Smooth muscle cell (in vitro differentiated cells): ENCODE results near the gene RUSC2. TPM values are rescaled to one million over a fixed set of nuclear protein-coding genes. Genes with fewer than 3 reads are reported as not detected.
A peak's percentile ranks its signal among the peaks of the same experiment; 100 is the strongest.

Experiments used
- DNase-seq: peaks from one replicate; lab custom pipeline; 2025; ENCODE audit not compliant: unreplicated experiment; lab: John Stamatoyannopoulos, UW
- H2AFZ ChIP-seq: fragments of 200-600 bp; sonication (generic); 2 replicates; pipeline ENCODE4 v1.6.0; 2016; ENCODE audit warnings: antibody characterized with exemption, low read depth, mild to moderate bottlenecking
- H3F3A ChIP-seq: fragments of 200-600 bp; sonication (generic); 2 replicates; pipeline ENCODE4 v1.6.0; 2017; ENCODE audit warnings: antibody characterized with exemption, low read depth
- H3K27ac ChIP-seq: fragments of 200-600 bp; sonication (generic); 2 replicates; pipeline ENCODE4 v1.5.1; 2016; ENCODE audit warnings: low read depth, mild to moderate bottlenecking
- H3K27me3 ChIP-seq: fragments of 200-600 bp; sonication (generic); 2 replicates; pipeline ENCODE4 v1.6.1; 2016; ENCODE audit warnings: low read depth, mild to moderate bottlenecking
- H3K36me3 ChIP-seq: fragments of 200-600 bp; sonication (generic); 2 replicates; pipeline ENCODE4 v1.5.1; 2016; ENCODE audit warnings: low read depth
- H3K4me1 ChIP-seq: fragments of 200-600 bp; sonication (generic); 2 replicates; pipeline ENCODE4 v1.5.1; 2016; ENCODE audit warnings: low read depth
- H3K4me2 ChIP-seq: fragments of 200-600 bp; sonication (generic); 2 replicates; pipeline ENCODE4 v1.6.0; 2016; ENCODE audit warnings: mild to moderate bottlenecking
- H3K4me3 ChIP-seq: fragments of 200-600 bp; sonication (generic); 2 replicates; pipeline ENCODE4 v1.5.1; 2016; ENCODE audit warnings: mild to moderate bottlenecking
- H3K79me2 ChIP-seq: fragments of 200-600 bp; sonication (generic); 2 replicates; pipeline ENCODE4 v1.6.0; 2016; ENCODE audit warnings: low read depth, mild to moderate bottlenecking
- H3K9ac ChIP-seq: fragments of 200-600 bp; sonication (generic); 2 replicates; pipeline ENCODE4 v1.6.0; 2016; ENCODE audit warnings: low read depth
- H3K9me3 ChIP-seq: fragments of 200-600 bp; sonication (generic); replicated peaks from 2 replicates; pipeline ENCODE4 v1.5.1; 2016; ENCODE audit warnings: low read depth
- H4K20me1 ChIP-seq: fragments of 200-600 bp; sonication (generic); 2 replicates; pipeline ENCODE4 v1.6.0; 2016; ENCODE audit warnings: low read depth
- WGBS: methylation state at CpG from one replicate; pipeline ENCODE4 v1.1.7; 2016; ENCODE audit warnings: low lambda C conversion rate; 5-methylcytosine and 5-hydroxymethylcytosine counted together
- polyA plus RNA-seq: library from polyadenylated mRNA; unstranded; fragments of >200 nt; fragmentation: Nextera tagmentation; extraction: Ambion mirVana; gene quantifications from 2 replicates; pipeline ENCODE4 v1.2.1, GENCODE V29; 2016
- total RNA-seq: library from RNA; depleted of rRNA; stranded (reverse); fragments of >200 nt; gene quantifications from 2 replicates; pipeline ENCODE4 v1.2.3, GENCODE V29; 2014
- TF ChIP-seq, protein P1 (sequence below): fragments of 200-600 bp; sonication (generic); IDR thresholded peaks from 2 replicates; pipeline ENCODE4 v1.5.1; 2017; ENCODE audit warnings: borderline replicate concordance, mild to moderate bottlenecking, antibody characterized with exemption; ENCODE audit not compliant: insufficient read depth, poor library complexity, severe bottlenecking

The RUSC2 gene
- total and polyA plus RNA-seq, 2 experiments from 2014 or later: 16.5 to 29.5 TPM

DNA sequence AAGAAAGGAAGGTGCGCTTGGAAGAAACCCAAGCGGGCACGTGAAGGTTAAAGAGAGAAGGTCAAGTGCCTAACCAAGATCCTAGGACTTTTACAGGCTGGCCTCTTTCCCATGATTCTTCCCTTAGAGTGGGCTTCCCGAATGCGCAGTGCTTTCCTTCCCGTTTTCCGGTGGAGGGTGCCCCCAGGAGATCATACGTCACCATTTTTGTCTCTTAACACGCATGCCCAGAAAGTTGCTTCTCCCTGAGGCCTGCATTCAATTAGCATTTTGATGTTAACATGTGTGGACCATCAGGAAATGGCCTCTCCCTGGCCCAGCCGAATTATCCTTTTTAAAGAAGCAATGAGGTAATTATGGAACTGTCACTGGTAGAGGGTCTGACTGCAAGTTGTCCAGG lies 1.9 kb upstream of the RUSC2 start:
- no peak overlapping the region for H2AFZ ChIP-seq
- no peaks in the 10 kb centered on the region for H3K36me3 ChIP-seq
- TF ChIP-seq, protein P1, sequence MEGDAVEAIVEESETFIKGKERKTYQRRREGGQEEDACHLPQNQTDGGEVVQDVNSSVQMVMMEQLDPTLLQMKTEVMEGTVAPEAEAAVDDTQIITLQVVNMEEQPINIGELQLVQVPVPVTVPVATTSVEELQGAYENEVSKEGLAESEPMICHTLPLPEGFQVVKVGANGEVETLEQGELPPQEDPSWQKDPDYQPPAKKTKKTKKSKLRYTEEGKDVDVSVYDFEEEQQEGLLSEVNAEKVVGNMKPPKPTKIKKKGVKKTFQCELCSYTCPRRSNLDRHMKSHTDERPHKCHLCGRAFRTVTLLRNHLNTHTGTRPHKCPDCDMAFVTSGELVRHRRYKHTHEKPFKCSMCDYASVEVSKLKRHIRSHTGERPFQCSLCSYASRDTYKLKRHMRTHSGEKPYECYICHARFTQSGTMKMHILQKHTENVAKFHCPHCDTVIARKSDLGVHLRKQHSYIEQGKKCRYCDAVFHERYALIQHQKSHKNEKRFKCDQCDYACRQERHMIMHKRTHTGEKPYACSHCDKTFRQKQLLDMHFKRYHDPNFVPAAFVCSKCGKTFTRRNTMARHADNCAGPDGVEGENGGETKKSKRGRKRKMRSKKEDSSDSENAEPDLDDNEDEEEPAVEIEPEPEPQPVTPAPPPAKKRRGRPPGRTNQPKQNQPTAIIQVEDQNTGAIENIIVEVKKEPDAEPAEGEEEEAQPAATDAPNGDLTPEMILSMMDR: no peak
- no peak for DNase-seq
- no peak overlapping the region for H3K4me2 ChIP-seq
- 92% methylated on average over 10 of the region's 10 CpGs for WGBS
- H3K27me3 ChIP-seq: no peaks in the 10 kb centered on the region
- peaks cover 23% of the 10 kb centered on the region for H4K20me1 ChIP-seq
- H3K4me1 ChIP-seq: no peaks in the 10 kb centered on the region
- H3K9me3 ChIP-seq: no peaks in the 10 kb centered on the region
- no peak overlapping the region for H3K4me3 ChIP-seq
- H3K27ac ChIP-seq: no peak overlapping the region
- H3K9ac ChIP-seq: no peak overlapping the region
- H3K79me2 ChIP-seq: peaks cover 33% of the 10 kb centered on the region
- H3F3A ChIP-seq: peaks cover 28% of the 10 kb centered on the region

- Histone ChIP-seq H2AFZ (peak overlapping the region; percentile 93), H3K27me3 (no peaks in the 10 kb centered on the region), H3K9ac (no peak overlapping the region), H3K4me2 (peak overlapping the region; percentile 95), H3K27ac (peak overlapping the region; percentile 97), H3K4me3 (peak overlapping the region; percentile 81), H3K79me2 (peaks cover 40% of the 10 kb centered on the region), H3F3A (peaks cover 28% of the 10 kb centered on the region), H4K20me1 (peaks cover 30% of the 10 kb centered on the region), H3K36me3 (no peaks in the 10 kb centered on the region), H3K4me1 (no peaks in the 10 kb centered on the region), H3K9me3 (no peaks in the 10 kb centered on the region)
- DNase-seq: no peak
- WGBS: 60% methylated on average over 10 of the region's 10 CpGs
- TF ChIP-seq, protein P1: no peak
Observed at GRCh38 chr9:35488566-35489312, 1.2 kb upstream of the RUSC2 start.

DNA sequence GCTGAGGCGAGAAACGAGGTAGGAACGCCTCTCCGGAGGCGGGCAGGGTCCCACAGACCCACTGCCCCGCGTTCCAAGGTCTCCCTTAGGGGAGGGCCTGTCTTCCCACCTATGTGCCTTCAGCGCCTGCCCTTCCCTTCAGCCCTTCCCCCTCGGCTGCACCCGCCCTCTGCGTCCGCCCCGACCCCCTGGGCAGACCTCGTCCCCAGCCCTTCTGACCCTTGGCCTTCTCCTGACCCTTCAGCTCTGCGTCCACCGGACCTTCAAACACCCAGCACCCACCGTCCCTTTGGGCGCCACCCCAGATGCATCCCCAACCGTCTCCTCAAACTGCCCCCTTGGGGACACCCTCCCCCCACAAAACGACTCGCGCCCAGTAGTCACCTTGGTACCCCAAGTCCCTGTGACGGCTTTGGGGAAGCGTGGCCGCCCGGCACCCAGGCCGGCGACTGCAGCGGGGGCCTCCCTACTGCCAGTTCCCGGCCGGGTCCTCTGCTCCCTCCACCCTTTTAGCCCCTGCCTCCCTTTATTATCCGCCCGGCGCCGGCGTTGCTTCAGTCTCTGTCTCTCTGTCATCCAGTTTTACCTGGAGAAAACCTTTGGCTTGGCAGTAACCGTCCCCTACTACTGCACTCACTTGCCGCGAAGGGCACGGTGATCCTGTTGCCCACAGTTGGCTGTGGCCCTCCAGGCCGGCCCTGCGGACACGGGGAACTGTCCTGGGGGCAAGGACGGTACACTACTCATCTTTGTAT lies 421 bp downstream of the RUSC2 start:
- Histone ChIP-seq H3K4me3 (peak overlapping the region; percentile 81), H3K4me2 (peak overlapping the region; percentile 95), H3K27me3 (no peaks in the 10 kb centered on the region), H3K4me1 (no peaks in the 10 kb centered on the region), H3K36me3 (no peaks in the 10 kb centered on the region), H4K20me1 (peaks cover 43% of the 10 kb centered on the region), H2AFZ (peak overlapping the region; percentile 93), H3K9me3 (no peaks in the 10 kb centered on the region), H3K27ac (peak overlapping the region; percentile 97), H3K79me2 (peaks cover 52% of the 10 kb centered on the region), H3F3A (peaks cover 28% of the 10 kb centered on the region), H3K9ac (peak overlapping the region; percentile 86)
- DNase-seq: no peak
- TF ChIP-seq, protein P1: no peak
- WGBS: 1% methylated on average over 35 of the region's 44 CpGs
